ENCODE measurements around the gene SRBD1.

Gene SRBD1

DNA sequence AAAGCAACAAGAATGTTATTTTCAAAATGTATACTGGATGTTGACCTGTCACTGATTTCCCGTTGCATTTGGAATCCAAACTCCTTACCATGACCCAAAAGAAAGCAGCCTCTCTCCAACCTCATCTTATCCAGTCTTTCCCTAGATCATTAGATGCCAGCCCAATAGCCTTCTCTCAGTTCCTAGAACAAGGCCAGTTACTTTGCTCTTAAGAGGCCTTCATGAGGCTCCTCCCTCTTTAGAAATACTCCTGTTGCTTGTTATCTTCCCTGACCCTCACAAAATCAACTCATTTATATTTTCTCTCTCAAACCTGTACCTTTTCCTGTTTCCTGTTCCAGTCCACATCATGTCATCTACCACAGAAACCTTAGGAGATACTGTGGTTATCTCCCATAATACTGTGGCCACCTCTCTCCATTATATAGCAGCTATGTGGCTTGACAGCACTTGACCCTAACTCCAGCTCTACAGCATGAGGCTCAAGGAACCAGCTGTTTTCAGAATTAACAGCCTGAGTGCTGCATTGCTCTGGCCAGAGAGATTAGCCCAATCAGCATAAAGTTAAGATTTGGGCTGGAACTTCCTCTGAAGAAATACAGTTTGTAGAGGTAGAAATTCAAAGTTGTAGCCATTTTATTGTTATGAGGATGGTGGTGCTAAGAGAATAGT, 22.8 kb downstream of the SRBD1 start:
- DNase-seq: no peak

GRCh38 chr2:45586600-45586999, 24.5 kb downstream of the SRBD1 start:
- no peak for DNase-seq

GRCh38 chr2:45585267-45585861, 25.7 kb downstream of the SRBD1 start:
- DNase-seq: no peak

- no peak for DNase-seq
Measured at GRCh38 chr2:45583977-45584376, 27.1 kb downstream of the SRBD1 start.

DNA sequence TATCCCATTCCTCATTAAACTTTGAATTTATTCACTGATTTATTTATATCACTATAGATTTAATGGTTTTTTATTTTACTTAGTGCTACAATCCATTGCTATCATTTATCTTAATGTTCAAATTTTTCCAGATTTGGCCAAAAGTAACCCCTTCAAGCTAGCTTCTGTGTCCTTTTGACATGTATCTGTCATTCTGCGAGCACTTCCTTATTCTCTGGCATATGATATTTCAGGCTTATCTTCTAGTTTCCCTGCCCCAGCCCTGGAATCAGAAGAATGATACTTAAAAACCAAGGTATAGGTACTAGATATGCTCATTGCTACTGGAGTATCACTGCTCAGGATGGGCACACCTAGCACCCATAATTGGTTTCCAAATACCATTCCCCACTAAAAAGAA, 28.5 kb downstream of the SRBD1 start:
- DNase-seq: no peak

GRCh38 chr2:45578056-45578843, 32.8 kb downstream of the SRBD1 start:
- no peak for DNase-seq

DNA sequence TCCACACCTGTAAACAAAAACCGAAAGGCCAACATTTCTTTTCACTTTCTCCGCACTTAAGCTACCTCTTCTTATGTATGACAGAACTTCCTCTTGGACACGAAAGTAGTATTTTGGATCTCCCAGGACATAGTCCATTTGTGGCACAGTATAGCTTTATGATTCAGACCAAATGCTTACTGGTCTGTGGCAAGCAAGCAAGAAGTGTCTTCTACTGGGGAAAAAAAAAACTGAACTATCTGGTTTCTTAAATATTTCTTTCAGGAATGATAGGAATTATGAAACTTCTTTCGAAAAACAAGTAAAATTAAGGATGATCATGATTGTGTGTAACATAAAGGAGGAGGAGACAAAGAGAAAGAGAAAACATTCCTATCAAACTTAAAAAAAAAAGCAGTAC, 33.6 kb downstream of the SRBD1 start:
- no peak for DNase-seq

DNA sequence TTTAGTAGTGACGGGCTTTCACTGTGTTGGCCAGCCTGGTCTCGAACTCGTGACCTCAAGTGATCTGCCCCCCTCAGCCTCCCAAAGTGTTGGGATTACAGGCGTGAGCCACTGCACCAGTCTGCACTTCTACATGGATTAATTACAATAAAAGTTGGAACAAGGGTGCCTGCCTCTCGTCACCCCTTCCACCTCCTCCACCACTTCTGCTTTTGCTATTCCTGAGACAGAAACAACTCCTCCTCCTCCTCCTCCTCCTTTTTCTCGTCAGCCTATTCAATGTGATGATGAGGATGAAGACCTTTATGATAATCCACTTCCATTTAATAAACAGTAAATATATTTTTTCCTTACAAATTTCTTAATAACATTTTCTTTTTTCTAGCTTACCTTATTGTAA, 35.2 kb downstream of the SRBD1 start:
- no peak for DNase-seq

- DNase-seq: no peak
Measured at GRCh38 chr2:45572979-45573378, 38.1 kb downstream of the SRBD1 start.

DNA sequence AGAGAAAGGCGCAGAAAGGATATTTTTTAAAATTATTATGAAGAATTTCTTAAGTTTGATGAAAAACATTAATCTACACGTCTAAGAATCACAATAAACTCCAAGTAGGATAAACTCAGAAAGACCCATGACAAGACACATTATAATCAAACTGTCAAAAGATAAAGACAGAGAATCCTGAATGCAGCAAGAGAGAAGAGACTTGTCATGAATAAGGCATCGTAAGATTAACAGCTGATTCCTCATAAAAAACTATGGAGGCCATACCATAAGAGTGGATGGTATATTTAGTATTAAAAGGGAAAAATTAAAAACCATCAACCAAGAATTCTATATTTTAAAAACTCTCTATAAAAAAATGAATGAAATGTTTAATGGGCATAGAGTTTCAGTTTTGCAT, 39.1 kb downstream of the SRBD1 start:
- no peak for DNase-seq

DNA sequence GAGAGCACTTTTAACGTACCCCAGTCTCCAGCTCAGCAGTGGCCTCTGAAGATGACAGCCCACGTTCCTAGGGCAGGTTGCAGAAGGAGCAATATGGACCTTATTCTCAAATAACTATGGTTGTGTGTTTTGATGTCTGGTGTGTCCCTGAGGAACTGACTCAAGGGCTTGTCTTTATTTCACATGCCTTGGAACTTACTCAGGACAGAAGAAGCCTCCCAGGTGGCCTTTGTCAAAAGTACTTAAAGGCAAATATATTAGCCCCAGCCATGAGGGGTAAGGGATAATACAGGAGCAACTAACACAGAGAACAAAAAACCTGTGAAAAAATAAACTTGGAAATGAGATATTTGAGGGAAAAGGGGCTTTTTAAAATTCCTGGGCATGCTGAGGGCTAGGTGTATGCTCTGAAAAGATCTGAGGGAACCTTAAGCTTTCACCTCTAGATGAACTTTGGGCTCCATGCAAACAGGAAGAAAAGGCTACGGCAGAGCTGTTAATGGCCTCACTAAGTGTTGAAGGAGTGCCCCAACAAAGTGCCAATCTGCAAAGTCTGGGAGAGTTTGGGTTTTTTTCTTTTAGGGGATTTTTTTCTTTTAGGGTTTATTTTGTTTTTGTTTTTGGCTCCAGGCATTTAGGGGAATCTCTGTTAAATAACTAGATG, 40.3 kb downstream of the SRBD1 start:
- DNase-seq: no peak

- no peak for DNase-seq
Measured at GRCh38 chr2:45568935-45569334, 42.1 kb downstream of the SRBD1 start.

- DNase-seq: no peak
Measured at GRCh38 chr2:45567974-45568789, 42.9 kb downstream of the SRBD1 start.

- DNase-seq: no peak
Measured at GRCh38 chr2:45567288-45567963, 43.6 kb downstream of the SRBD1 start.

DNA sequence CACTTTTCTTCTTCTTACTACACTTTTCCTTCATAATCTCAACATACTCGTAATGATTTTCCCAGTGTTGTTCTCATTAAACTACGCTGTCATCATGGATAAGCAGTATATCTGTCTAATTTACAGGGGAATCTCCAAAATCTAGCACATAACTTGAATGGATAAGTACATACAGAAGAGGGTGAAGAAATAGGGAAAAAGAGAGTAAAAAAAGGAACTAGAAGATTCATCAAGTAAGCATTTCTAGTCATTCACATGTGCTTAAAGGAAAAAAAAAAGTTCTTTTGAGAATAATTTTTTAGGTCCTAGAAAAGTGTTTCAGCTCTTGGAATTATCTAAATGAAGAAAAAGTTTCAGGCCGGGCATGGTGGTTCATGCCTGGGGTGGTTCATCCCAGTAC, 51.6 kb downstream of the SRBD1 start:
- no peak for DNase-seq

GRCh38 chr2:45554742-45555140, 56.3 kb downstream of the SRBD1 start:
- DNase-seq: no peak

DNA sequence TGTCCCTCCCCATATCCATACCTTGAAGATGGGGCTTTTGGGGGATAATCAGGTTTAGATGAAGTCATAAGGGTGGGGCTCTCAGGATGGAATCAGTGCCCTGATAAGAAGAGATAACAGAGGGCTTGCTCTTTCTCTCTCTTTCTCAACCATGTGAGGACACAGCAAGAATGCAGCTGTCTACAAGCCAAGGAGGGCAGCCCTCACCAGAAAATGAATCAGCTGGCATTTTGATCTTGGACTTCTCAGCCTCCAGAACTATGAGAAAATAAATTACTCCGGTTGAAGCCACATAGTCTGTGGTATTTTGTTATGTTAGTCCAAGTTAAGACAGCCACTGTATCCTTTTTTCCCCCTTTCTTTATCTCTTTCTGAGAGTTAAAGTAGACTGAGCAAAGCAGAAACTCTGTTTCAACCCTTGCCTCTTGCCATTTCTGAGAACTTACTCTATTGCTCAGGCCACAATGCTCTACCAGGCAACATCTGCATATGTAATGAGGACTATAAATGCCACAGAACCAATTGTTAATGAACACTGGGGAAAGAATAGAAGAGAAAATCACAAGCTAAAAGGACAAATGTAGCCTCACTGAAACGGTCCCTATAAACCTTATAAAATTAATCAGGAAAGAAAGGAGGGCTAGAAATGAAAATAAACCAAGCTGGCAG, 56.9 kb downstream of the SRBD1 start:
- no peak for DNase-seq

- no peak for DNase-seq
Measured at GRCh38 chr2:45551862-45552261, 59.2 kb downstream of the SRBD1 start.

DNA sequence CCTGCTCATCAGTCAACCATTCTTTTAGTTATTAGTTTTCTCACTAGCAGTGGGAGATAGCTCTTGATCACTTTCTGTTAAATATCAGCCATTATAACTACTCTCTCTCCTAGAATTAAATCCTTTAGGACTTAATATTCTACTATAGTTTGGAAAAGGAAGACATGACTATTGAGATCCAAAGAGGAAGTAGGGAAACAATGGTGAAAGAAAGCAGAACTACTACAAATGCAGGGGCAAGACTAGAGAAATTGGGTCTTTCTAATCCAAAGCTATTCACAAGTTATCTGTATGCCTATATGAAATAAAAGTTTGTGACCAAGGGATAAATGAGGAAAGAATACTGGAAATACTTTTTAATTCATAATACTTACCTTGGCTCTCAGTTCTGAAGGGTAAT, 65.1 kb downstream of the SRBD1 start:
- DNase-seq: no peak

- DNase-seq: no peak
Measured at GRCh38 chr2:45543257-45543656, 67.8 kb downstream of the SRBD1 start.

DNA sequence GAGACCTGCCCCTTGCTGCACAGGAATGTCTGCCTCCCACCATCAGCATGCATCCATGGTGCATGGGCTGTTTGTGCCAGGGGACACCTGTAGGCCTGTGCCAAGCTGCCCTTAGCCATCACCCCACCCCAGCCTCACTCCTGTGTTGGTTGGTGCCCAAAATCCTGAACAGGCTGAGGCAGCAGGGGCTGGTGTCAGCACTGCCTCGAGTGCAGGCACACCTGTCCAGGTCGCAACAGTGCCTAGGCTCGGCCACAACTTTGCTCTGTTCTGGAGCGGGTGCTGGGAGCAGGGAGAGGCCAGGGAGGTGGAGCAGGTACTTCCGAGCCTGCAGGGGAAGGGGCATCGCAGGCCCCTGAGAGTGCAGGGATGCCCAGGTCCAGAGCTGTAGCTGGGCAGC, 69.1 kb downstream of the SRBD1 start:
- DNase-seq: no peak

GRCh38 chr2:45541450-45541849, 69.6 kb downstream of the SRBD1 start:
- no peak for DNase-seq

Data from NCI-H2029 (cell line).